Small intestine (tissue), 7 donors: ENCODE results near the gene KCMF1. TPM values are rescaled to one million over a fixed set of nuclear protein-coding genes. Genes with fewer than 3 reads are reported as not detected.

Experiments
- DNase-seq, 2 donors: peaks; one replicate each; pipeline versions ENCODE4 v3.0.0 to v3.0.0-alpha.2; 2013
- FAIRE-seq: peaks from 2 replicates; lab custom pipeline; 2012; peaks lifted over from hg19 to GRCh38; lab: Jason Lieb, UNC
- H3K27ac ChIP-seq, 3 donors: one replicate each; pipeline ENCODE4 v1.5.1; 2013; ENCODE audit warnings: low read length in 2 of 3, mild to moderate bottlenecking in 2 of 3, control low read depth in 1 of 3, inconsistent platforms in 1 of 3, low read depth in 1 of 3, moderate library complexity in 1 of 3
- H3K27me3 ChIP-seq, 3 donors: one replicate each; pipeline ENCODE4 v1.6.1; 2013; ENCODE audit warnings: low read length in 3 of 3, inconsistent platforms in 1 of 3; ENCODE audit not compliant: control insufficient read depth in 3 of 3, insufficient read depth in 3 of 3
- H3K36me3 ChIP-seq, 3 donors: one replicate each; pipeline ENCODE4 v1.6.1; 2013; ENCODE audit warnings: low read length in 3 of 3, inconsistent platforms in 1 of 3, low read depth in 1 of 3, mild to moderate bottlenecking in 1 of 3, moderate library complexity in 1 of 3; ENCODE audit not compliant: control insufficient read depth in 3 of 3, insufficient read depth in 2 of 3
- H3K4me1 ChIP-seq, 3 donors: one replicate each; pipeline ENCODE4 v1.6.1; 2013; ENCODE audit warnings: low read length in 2 of 3, inconsistent platforms in 1 of 3, low read depth in 1 of 3, mild to moderate bottlenecking in 1 of 3, moderate library complexity in 1 of 3; ENCODE audit not compliant: control insufficient read depth in 3 of 3, insufficient read depth in 2 of 3
- H3K4me3 ChIP-seq, 3 donors: one replicate each; pipeline ENCODE4 v1.5.1; 2013; ENCODE audit warnings: low read length in 3 of 3, control low read depth in 1 of 3, inconsistent platforms in 1 of 3, low read depth in 1 of 3, mild to moderate bottlenecking in 1 of 3, moderate library complexity in 1 of 3
- H3K9me3 ChIP-seq, 2 donors: one replicate each; pipeline ENCODE4 v1.6.1; 2013; ENCODE audit warnings: low read depth in 1 of 2, low read length in 1 of 2; ENCODE audit not compliant: control insufficient read depth in 2 of 2, insufficient read depth in 1 of 2
- WGBS, 3 donors: extraction: QIAGEN DNeasy Blood & Tissue Kit; methylation state at CpG; one replicate each; pipeline ENCODE4 v1.1.7; 2013; 5-methylcytosine and 5-hydroxymethylcytosine counted together
- polyA plus RNA-seq, 4 donors: library from polyadenylated mRNA; stranded (reverse) in 3 of 4; unstranded in 1 of 4; fragments of 200-250 nt in 3 of 4; fragments of 120-200 nt in 1 of 4; gene quantifications; one replicate each; pipeline versions ENCODE4 v1.2.1 to v1.2.3, GENCODE V29; 2013
- donor health status: healthy with polysubstance abuse.
- donor health status: control.
- donor health status: control.
- donor health status: Bipolar disorder and iron deficiency.
- donor health status: healthy.

Gene KCMF1
- polyA plus RNA-seq, 4 donors: 31.9 to 58.9 (median 44.8) TPM

DNA sequence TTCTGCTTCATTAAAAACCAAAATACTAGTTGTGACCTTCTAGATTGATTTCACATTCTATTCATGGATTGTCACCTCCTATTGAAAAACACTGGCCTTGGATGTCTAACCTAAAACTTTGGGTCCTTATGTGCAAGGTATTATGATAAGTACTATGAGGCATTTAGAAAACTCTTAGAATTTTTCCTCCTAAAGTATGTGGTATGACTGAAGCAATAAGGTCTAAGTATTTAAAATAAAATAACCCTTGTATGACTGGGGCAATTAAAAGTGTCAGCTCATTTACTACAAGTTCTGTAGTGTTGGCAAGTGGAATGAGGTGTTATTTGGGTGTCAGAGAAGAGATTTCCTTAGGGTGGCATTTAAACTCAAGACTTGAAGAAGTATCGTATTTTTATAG lies 15.1 kb downstream of the KCMF1 start:
- peaks cover 0 to 15% (median 2%) of the 10 kb centered on the region in 3 donors for H3K4me1 ChIP-seq
- no peaks in the 10 kb centered on the region for H3K9me3 ChIP-seq
- no peaks in the 10 kb centered on the region for H3K27me3 ChIP-seq
- no peak for FAIRE-seq
- 94 to 100% (median 100%) methylated on average over 1 of the region's 1 CpG for WGBS, 3 donors
- no peak overlapping the region for H3K4me3 ChIP-seq
- no peak overlapping the region for H3K27ac ChIP-seq
- no peak for DNase-seq
- peaks cover 0 to 6% (median 0%) of the 10 kb centered on the region in 3 donors for H3K36me3 ChIP-seq

DNA sequence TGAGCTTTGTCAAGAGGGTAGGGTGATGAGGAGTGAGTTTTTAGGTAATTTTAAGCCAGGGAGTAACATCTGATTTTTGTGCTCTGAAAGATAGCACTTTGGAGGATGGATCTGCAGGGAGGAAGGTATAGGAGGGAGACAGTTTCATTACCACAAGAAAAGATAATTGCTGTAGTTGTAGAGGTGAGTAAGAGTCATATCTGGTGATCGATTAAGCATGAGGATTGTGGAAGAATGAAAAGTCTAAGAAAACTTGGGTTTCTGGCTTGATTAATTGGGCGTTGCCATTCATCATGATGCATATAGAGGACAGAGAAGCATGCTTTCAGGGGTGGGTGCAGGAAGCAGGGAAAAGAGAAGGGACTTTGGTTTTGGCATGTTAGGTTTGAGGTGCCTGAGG lies 18.5 kb downstream of the KCMF1 start:
- H3K4me1 ChIP-seq: peaks cover 0 to 15% (median 4%) of the 10 kb centered on the region in 3 donors
- FAIRE-seq: no peak
- WGBS, 3 donors: 90 to 92% (median 91%) methylated on average over 2 of the region's 2 CpGs
- H3K4me3 ChIP-seq: no peak overlapping the region
- no peak for DNase-seq
- H3K36me3 ChIP-seq: peaks cover 0 to 6% (median 0%) of the 10 kb centered on the region in 3 donors
- no peak overlapping the region for H3K27ac ChIP-seq
- no peaks in the 10 kb centered on the region for H3K9me3 ChIP-seq
- H3K27me3 ChIP-seq: no peaks in the 10 kb centered on the region

DNA sequence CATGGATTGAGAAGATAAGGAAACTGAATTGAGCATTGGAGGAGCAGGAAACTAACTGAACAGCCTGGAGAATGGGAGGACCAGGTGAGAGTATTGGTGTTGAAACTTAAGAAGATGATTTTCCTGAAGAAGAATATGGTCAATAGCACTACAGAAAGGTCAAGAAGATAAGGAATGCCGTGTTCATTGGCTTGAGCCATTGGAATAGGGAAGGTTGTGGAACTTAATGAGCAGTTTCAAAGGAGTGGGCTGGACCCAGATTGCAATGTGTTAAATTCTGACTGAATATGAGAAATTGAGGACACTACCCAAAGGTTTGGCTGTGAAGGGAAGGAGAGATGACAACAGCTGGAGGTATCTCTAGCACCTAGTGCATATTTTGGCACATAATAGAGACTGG lies 19.0 kb downstream of the KCMF1 start:
- 74 to 86% (median 77%) methylated on average over 1 of the region's 1 CpG for WGBS, 3 donors
- no peak for DNase-seq

DNA sequence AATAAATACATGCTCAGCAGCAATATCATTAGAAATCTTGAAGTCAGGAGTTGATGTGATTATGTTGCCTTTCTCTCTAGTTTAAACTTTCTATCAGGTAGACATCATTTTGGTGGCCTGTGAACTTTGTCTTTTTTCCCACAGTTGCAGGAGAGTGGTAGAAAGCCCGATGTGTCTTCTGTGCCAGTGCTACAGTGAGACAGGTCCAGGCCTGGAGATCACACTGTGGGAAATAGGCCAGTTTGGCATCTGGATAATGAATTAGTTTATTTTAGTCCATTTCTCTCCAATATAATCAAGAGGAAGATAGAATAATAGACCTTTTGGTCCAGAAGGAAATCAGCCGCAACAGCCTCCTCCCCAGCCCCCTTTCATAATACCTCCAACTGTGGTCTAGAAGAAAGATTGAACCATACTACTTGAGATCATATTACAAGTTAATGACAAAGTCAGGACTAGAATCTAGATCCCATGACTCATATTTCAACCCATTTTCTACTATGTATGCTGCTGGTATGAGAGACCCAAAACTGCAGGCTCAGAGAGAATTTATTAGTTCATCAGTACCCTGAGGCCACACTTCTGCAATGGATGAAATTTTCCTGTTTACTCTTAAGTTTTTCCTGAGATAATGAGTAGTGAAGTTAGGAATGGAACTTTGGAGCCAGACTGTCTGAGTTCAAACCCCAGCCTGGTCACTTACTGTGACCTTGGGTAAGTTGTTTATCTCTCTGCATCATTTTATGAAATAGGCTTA lies 20.6 kb downstream of the KCMF1 start:
- Histone ChIP-seq H3K4me3 (no peak overlapping the region), H3K36me3 (peaks cover 0 to 5% (median 0%) of the 10 kb centered on the region in 3 donors), H3K9me3 (no peaks in the 10 kb centered on the region), H3K27me3 (no peaks in the 10 kb centered on the region), H3K4me1 (peaks cover 0 to 15% (median 4%) of the 10 kb centered on the region in 3 donors), H3K27ac (no peak overlapping the region)
- DNase-seq: no peak
- WGBS, 3 donors: 73 to 80% (median 75%) methylated on average over 2 of the region's 2 CpGs
- FAIRE-seq: no peak

More for the DNA sequence above, 19.0 kb downstream of the KCMF1 start:
- Histone ChIP-seq H3K9me3 (no peaks in the 10 kb centered on the region), H3K4me1 (peaks cover 0 to 15% (median 4%) of the 10 kb centered on the region in 3 donors), H3K4me3 (no peak overlapping the region), H3K27me3 (no peaks in the 10 kb centered on the region), H3K36me3 (peaks cover 0 to 2% (median 0%) of the 10 kb centered on the region in 3 donors), H3K27ac (no peak overlapping the region)
- FAIRE-seq: no peak

DNA sequence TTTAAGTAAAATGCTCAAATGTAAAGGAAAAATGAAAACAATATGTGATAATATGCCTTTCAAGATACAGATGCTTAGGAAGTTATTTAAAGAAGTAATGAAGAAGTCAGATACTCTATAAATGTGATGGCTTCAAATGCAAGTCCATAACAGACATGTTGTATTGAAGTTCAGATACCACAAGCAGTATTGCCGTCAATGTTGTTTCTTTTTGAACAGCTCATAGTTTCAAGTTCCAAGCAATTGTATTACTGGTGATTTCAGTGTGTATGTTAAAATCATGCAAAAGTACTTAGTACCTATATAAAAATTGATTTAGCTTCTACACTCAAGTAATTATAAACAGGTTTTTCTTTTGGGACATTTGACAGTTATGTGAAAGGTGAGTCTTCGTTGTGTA lies 24.9 kb downstream of the KCMF1 start:
- peaks cover 0 to 2% (median 2%) of the 10 kb centered on the region in 3 donors for H3K4me1 ChIP-seq
- H3K9me3 ChIP-seq: no peaks in the 10 kb centered on the region
- H3K4me3 ChIP-seq: no peak overlapping the region
- no peaks in the 10 kb centered on the region for H3K27me3 ChIP-seq
- H3K36me3 ChIP-seq: peaks cover 0 to 5% (median 0%) of the 10 kb centered on the region in 3 donors
- FAIRE-seq: no peak
- DNase-seq: no peak
- no peak overlapping the region for H3K27ac ChIP-seq
- 65 to 72% (median 70%) methylated on average over 2 of the region's 2 CpGs for WGBS, 3 donors

DNA sequence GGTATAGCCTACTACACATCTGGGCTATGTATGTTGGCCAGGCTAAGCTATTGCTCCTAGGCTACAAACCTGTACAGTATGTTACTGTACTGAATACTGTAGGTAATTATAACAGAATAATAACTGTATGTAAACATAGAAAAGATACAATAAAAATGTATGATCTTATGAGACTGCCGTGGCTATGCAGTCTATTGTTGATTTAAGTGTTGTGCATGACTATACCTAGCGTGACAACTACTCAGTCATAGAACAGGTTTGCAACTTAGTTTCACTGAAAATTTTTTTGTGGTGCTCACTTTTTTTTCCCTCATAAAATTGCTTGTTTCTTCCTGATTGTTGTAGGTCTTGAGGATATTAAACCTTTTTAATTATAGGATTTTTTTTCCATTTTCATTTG lies 25.9 kb downstream of the KCMF1 start:
- no peaks in the 10 kb centered on the region for H3K27me3 ChIP-seq
- no peaks in the 10 kb centered on the region for H3K9me3 ChIP-seq
- peaks cover 0 to 5% (median 0%) of the 10 kb centered on the region in 3 donors for H3K36me3 ChIP-seq
- 52 to 75% (median 58%) methylated on average over 2 of the region's 2 CpGs for WGBS, 3 donors
- DNase-seq (no peak), FAIRE-seq (no peak)
- H3K4me1 ChIP-seq: no peaks in the 10 kb centered on the region
- H3K4me3 ChIP-seq: no peak overlapping the region
- no peak overlapping the region for H3K27ac ChIP-seq

DNA sequence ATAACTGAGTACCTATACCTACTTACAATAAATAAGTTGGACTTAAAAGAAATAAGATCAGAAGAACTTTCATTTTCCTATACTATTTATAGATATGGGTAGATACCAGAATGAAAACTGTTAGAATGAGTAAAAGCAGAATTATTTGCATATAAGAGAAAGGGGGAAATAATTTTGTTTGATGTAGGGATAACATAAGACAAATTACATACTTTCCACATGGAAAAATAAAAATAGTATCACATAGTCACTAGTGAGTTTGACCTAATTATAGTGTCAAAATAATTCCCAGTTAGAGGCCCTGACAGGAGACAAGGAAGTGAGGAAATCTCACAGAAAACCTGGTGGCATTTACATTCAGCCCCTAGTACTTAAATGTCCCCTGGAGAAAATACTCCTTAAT lies 28.6 kb downstream of the KCMF1 start:
- FAIRE-seq (no peak), DNase-seq (no peak)
- H3K36me3 ChIP-seq: peaks cover 0 to 3% (median 0%) of the 10 kb centered on the region in 3 donors
- H3K4me1 ChIP-seq: no peaks in the 10 kb centered on the region
- no peaks in the 10 kb centered on the region for H3K9me3 ChIP-seq
- no peaks in the 10 kb centered on the region for H3K27me3 ChIP-seq
- no peak overlapping the region for H3K27ac ChIP-seq
- H3K4me3 ChIP-seq: no peak overlapping the region

DNA sequence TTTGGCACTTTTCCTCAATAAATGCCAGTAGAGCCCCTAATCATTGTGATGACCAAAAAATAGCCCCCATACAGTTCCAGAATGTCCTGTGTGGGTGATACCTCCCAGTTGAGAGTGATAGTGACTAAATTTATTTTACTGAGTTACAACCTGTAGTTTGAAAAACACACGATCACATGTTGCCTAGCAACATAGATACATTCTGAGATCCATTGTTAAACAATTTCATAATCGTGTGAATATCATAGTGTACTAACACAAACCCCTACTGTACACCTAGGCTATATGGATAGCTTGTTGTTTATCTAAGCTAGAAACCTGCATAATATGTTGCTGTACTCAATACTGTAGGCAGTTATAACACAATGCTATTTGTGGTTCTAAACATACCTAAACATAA lies 30.6 kb downstream of the KCMF1 start:
- Histone ChIP-seq H3K27me3 (no peaks in the 10 kb centered on the region), H3K4me3 (no peak overlapping the region), H3K9me3 (no peaks in the 10 kb centered on the region), H3K27ac (no peak overlapping the region), H3K36me3 (no peaks in the 10 kb centered on the region), H3K4me1 (no peaks in the 10 kb centered on the region)
- DNase-seq: no peak
- 31 to 57% (median 39%) methylated on average over 2 of the region's 2 CpGs for WGBS, 3 donors
- FAIRE-seq: no peak
